Measurements from ENCODE around the gene SNTB2. TPM values are rescaled to one million over a fixed set of nuclear protein-coding genes. Genes with fewer than 3 reads are reported as not detected.
A peak's percentile ranks its signal among the peaks of the same experiment; 100 is the strongest.
"Not testable (repeated sequence)": the region's sequence is repeated elsewhere in the genome, so short reads cannot be mapped to it uniquely, and the experiment has no call there.

Gene SNTB2
- total RNA-seq, 1 donor from 2014 or later, result 44.6 TPM

DNA sequence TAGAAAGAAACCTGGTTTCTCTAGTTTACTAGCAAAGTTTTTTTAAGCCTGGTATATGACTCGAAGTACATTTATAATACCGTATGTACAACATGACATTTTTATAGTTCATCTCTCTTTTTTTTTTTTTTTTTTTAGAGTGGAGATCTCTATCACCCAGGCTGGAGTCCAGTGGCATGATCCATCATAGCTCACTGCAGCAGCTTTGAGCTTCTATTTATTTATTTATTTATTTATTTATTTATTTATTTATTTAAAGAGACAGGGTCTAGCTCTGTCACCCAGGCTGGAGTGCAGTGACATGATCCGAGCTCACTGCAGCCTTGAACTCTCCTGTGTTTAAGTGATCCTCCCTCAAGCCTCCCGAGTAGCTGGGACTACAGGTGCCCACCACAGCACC lies 98.3 kb downstream of the SNTB2 start:
- no peak overlapping the region for H3K27ac ChIP-seq
- peaks cover 13% of the 10 kb centered on the region for H3K4me1 ChIP-seq
- H3K9me3 ChIP-seq, result no peaks in the 10 kb centered on the region
- no peak overlapping the region for H3K4me3 ChIP-seq
- DNase-seq, result no peak
- intact Hi-C loops (cut with DNase I), result no loop called here
- ATAC-seq, result no peak
- no peaks in the 10 kb centered on the region for H3K27me3 ChIP-seq
- peaks cover 26% of the 10 kb centered on the region for H3K36me3 ChIP-seq
- TF ChIP-seq, protein P1, sequence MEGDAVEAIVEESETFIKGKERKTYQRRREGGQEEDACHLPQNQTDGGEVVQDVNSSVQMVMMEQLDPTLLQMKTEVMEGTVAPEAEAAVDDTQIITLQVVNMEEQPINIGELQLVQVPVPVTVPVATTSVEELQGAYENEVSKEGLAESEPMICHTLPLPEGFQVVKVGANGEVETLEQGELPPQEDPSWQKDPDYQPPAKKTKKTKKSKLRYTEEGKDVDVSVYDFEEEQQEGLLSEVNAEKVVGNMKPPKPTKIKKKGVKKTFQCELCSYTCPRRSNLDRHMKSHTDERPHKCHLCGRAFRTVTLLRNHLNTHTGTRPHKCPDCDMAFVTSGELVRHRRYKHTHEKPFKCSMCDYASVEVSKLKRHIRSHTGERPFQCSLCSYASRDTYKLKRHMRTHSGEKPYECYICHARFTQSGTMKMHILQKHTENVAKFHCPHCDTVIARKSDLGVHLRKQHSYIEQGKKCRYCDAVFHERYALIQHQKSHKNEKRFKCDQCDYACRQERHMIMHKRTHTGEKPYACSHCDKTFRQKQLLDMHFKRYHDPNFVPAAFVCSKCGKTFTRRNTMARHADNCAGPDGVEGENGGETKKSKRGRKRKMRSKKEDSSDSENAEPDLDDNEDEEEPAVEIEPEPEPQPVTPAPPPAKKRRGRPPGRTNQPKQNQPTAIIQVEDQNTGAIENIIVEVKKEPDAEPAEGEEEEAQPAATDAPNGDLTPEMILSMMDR (IDR thresholded peaks at IDR 0.05), result no peak

DNA sequence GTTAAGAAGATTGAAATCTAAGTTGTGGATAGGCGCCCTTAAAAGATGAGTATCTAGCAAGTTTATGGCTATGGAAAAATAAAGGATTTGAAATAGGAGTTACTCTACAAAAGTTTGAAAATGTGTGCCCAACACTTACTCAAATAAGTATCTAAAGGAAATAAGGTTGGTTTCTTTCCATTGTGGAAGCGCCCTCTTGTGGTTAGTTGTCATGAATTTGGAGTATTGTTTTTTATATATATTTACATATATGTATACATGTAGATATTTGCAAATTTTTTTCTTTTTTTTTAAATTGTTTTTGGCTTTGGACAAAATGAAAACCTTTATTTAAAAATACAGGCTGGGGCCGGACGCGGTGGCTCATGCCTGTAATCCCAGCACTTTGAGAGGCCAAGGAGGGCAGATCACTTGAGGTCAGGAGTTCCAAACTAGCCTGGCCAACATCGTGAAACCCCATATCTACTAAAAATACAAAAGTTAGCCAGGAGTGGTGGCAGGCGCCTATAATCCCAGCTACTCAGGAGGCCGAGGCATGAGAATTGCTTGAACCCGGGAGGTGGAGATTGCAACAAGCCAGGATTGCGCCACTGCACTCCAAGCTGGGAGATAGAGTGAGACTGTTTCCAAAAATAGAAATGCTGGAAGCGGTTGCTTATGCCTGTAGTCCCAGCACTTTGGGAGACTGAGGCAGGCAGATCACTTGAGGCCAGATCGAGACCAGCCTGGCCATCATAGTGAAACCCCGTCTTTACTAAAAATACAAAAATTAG lies 100.2 kb downstream of the SNTB2 start:
- Histone ChIP-seq H3K27ac (peak overlapping the region; percentile 33), H3K4me1 (peaks cover 13% of the 10 kb centered on the region), H3K9me3 (no peaks in the 10 kb centered on the region), H3K36me3 (peaks cover 26% of the 10 kb centered on the region), H3K4me3 (no peak overlapping the region), H3K27me3 (no peaks in the 10 kb centered on the region)
- TF ChIP-seq, protein P1 (IDR thresholded peaks at IDR 0.05), result peak; percentile 71
- intact Hi-C loops (cut with DNase I), result no loop called here
- DNase-seq (peak; percentile 83), ATAC-seq (peak; percentile 72)

DNA sequence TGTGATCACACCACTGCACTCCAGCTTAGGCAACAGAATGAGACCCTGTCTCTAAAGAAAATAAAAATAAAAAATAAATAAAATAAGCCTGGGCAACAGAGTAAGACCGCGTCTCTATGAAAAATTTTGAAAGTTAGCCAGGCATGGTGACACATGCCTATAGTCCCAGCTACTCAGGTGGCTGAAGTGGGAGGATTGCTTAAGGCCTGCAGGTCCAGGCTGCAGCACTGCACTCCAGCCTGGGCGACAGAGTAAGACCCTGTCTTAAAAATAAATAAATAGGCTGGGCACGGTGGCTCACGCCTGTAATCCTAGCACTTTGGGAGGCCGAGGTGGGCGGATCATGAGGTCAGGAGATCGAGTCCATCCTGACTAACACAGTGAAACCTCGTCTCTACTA lies 104.7 kb downstream of the SNTB2 start:
- DNase-seq; H3K27ac ChIP-seq; intact Hi-C loops (cut with DNase I); H3K36me3 ChIP-seq; H3K9me3 ChIP-seq; H3K4me3 ChIP-seq; H3K27me3 ChIP-seq: not testable (repeated sequence)
- ATAC-seq, result peak; percentile 82
- peaks cover 11% of the 10 kb centered on the region for H3K4me1 ChIP-seq

DNA sequence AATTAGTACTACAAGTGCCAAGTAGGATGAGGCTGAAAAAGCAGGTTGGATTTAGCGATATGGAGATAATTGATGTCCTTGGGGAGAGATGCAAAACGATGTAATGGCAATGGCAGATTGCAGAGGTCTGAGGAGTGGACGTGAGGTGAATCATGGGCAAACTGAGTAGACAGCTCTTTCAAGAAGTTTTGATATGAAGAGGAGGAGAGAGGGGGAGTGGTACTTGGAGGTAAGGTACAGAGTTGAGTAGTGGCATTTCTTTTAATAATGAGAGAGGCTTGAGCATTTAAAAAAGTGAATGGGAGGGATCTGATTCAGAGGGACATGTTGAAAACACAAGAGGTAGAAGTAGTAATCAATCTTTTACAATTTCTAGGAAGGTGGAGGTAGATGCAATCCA lies 106.4 kb downstream of the SNTB2 start:
- Histone ChIP-seq H3K36me3 (no peaks in the 10 kb centered on the region), H3K27me3 (no peaks in the 10 kb centered on the region), H3K9me3 (no peaks in the 10 kb centered on the region), H3K4me1 (no peaks in the 10 kb centered on the region), H3K4me3 (no peak overlapping the region), H3K27ac (no peak overlapping the region)
- TF ChIP-seq, protein P1 (IDR thresholded peaks at IDR 0.05), result no peak
- ATAC-seq, result no peak
- intact Hi-C loops (cut with DNase I), result no loop called here
- no peak for DNase-seq

DNA sequence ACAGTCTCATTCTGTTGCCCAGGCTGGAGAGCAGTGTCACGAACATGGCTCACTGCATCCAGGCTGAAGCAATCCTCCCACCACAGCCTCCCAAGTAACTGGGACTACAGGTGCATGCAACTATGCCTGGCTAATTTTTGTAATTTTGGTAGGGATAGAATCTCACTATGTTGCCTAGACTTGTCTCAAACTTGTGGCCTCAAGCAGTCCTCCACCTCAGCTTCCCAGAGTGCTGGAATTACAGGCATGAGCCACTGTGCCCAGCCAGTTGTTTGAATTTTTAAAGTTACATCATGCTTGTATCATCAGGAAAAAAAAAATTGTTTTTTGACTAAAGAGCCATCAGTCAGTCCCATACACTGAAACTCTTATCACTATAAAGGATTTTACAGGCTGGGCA lies 107.1 kb downstream of the SNTB2 start:
- Histone ChIP-seq H3K27ac (no peak overlapping the region), H3K27me3 (no peaks in the 10 kb centered on the region), H3K9me3 (no peaks in the 10 kb centered on the region), H3K4me3 (no peak overlapping the region), H3K36me3 (no peaks in the 10 kb centered on the region), H3K4me1 (no peaks in the 10 kb centered on the region)
- intact Hi-C loops (cut with DNase I), result no loop called here
- no peak for DNase-seq
- TF ChIP-seq, protein P1 (IDR thresholded peaks at IDR 0.05), result no peak
- no peak for ATAC-seq

DNA sequence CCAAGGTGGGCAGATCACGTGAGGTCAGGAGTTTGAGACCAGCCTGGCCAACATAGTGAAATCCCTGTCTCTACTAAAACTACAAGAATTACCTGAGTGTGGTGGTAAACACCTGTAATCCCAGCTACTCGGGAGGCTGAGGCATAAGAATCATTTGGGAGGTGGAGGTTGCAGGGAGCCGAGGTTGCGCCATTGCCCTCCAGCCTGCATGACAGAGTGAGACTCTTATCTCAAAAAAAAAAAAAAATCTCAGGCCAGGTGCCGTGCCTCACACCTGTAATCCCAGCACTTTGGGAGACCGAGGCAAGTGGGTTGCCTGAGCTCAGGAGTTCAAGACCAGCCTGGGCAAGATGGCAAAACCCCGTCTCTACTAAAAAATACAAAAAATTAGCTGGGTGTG lies 109.8 kb downstream of the SNTB2 start:
- H3K27ac ChIP-seq; intact Hi-C loops (cut with DNase I); H3K9me3 ChIP-seq; H3K4me1 ChIP-seq; H3K4me3 ChIP-seq; H3K27me3 ChIP-seq; DNase-seq; ATAC-seq: not testable (repeated sequence)
- H3K36me3 ChIP-seq, result peaks cover 26% of the 10 kb centered on the region

DNA sequence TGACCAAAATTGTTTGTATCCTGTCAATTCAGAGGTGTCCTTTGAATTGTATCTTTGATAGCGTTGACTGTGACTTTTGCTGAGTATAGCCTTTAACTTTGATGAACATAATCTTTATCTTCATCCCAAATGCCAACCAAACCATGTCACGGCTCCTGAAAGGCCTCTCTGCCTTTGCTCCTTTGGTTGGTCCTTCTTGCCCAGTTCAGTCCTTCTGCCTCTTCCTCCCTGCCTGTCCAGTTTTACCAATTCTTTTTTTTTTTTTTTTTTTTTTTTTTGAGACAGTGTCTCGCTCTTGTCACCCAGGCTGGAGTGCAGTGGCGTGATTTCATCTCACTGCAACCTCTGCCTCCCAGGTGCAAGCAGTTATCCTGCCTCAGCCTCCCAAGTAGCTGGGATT lies 111.3 kb downstream of the SNTB2 start:
- intact Hi-C loops (cut with DNase I), result no loop called here
- Histone ChIP-seq H3K4me1 (no peaks in the 10 kb centered on the region), H3K27me3 (no peaks in the 10 kb centered on the region), H3K27ac (no peak overlapping the region), H3K9me3 (no peaks in the 10 kb centered on the region), H3K4me3 (no peak overlapping the region), H3K36me3 (peaks cover 30% of the 10 kb centered on the region)
- TF ChIP-seq, protein P1 (IDR thresholded peaks at IDR 0.05), result no peak
- DNase-seq, result no peak
- no peak for ATAC-seq

All from upper lobe of right lung (tissue), 1 donor.